Vagina (tissue), 2 donors: Measurements from ENCODE around the gene BMPR1A.

Experiments used
- POLR2A ChIP-seq, 2 donors: fragments of 450-650 bp; IDR thresholded peaks; one replicate each; pipeline ENCODE4 v1.6.1; 2017; ENCODE audit warnings: antibody characterized with exemption in 2 of 2, mild to moderate bottlenecking in 2 of 2, moderate library complexity in 2 of 2
- POLR2AphosphoS5 ChIP-seq, 2 donors: sonication (generic); formaldehyde crosslinking; IDR thresholded peaks; one replicate each; pipeline ENCODE4 v1.9.0; 2017; ENCODE audit warnings: antibody characterized with exemption in 2 of 2, mild to moderate bottlenecking in 2 of 2, low read depth in 1 of 2; ENCODE audit not compliant: insufficient read depth in 1 of 2
- TF ChIP-seq, protein P1 (sequence below), 3 experiments: fragments of 450-650 bp in 2 of 3; fragments of 200-600 bp in 1 of 3; sonication (generic) in 1 of 3; IDR thresholded peaks; one replicate each; pipeline ENCODE4 v1.5.1; 2017 to 2019; ENCODE audit warnings: antibody characterized with exemption in 3 of 3, mild to moderate bottlenecking in 2 of 3, moderate library complexity in 2 of 3

DNA sequence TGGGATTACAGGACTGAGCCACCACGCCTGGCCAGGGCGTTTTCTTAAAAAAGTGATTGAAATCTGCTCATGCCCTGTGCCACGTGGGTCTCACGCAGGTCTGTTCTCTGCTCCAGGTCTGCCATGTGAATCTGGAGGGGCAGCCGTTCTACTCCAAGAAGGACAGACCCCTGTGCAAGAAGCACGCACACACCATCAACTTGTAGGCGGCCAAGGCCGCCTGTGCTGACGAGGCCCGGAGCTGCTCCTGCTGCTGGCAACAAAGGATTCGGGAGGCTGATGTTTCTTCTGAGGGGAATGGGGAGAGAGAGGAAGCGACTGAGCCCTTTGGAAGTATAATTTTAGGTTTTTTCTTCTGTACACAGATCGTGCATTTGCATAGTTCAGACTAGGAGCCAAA, 23.6 kb upstream of the BMPR1A start:
- TF ChIP-seq, protein P1, sequence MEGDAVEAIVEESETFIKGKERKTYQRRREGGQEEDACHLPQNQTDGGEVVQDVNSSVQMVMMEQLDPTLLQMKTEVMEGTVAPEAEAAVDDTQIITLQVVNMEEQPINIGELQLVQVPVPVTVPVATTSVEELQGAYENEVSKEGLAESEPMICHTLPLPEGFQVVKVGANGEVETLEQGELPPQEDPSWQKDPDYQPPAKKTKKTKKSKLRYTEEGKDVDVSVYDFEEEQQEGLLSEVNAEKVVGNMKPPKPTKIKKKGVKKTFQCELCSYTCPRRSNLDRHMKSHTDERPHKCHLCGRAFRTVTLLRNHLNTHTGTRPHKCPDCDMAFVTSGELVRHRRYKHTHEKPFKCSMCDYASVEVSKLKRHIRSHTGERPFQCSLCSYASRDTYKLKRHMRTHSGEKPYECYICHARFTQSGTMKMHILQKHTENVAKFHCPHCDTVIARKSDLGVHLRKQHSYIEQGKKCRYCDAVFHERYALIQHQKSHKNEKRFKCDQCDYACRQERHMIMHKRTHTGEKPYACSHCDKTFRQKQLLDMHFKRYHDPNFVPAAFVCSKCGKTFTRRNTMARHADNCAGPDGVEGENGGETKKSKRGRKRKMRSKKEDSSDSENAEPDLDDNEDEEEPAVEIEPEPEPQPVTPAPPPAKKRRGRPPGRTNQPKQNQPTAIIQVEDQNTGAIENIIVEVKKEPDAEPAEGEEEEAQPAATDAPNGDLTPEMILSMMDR (IDR thresholded peaks at IDR 0.05), result no peak
- TF ChIP-seq POLR2A (IDR thresholded peaks at IDR 0.05), result no peak
- TF ChIP-seq POLR2AphosphoS5 (IDR thresholded peaks at IDR 0.05; ENCODE audit: insufficient read depth in 1 of 2, low read depth in 1 of 2), result no peak
